GM19238 (cell line): ENCODE data around the gene SLC48A1.
"Not testable (repeated sequence)": the region's sequence is repeated elsewhere in the genome, so short reads cannot be mapped to it uniquely, and the experiment has no call there.

Source experiments
- DNase-seq: peaks from one replicate; pipeline ENCODE4 v3.0.0; 2011; ENCODE audit warnings: low spot score; ENCODE audit not compliant: insufficient read length

The SLC48A1 gene

GRCh38 chr12:47791351-47791746 lies 18.3 kb downstream of the SLC48A1 start:
- DNase-seq = no peak

- no peak for DNase-seq
These were observed 18.8 kb downstream of the SLC48A1 start for GRCh38 chr12:47791874-47792273.

GRCh38 chr12:47793015-47793681 lies 20.1 kb downstream of the SLC48A1 start:
- no peak for DNase-seq

- DNase-seq = no peak
These were observed 21.6 kb downstream of the SLC48A1 start for GRCh38 chr12:47794679-47795078.

- no peak for DNase-seq
These were observed 22.2 kb downstream of the SLC48A1 start for GRCh38 chr12:47795121-47795813.

- no peak for DNase-seq
These were observed 22.9 kb downstream of the SLC48A1 start for GRCh38 chr12:47795814-47796411.

GRCh38 chr12:47797441-47797840 lies 24.4 kb downstream of the SLC48A1 start:
- DNase-seq = peak; percentile 59

- DNase-seq = no peak
These were observed 25.4 kb downstream of the SLC48A1 start for GRCh38 chr12:47798382-47798948.

GRCh38 chr12:47799357-47799955 lies 26.4 kb downstream of the SLC48A1 start:
- no peak for DNase-seq

- no peak for DNase-seq
These were observed 27.5 kb downstream of the SLC48A1 start for GRCh38 chr12:47800582-47800981.

GRCh38 chr12:47801170-47801903 lies 28.3 kb downstream of the SLC48A1 start:
- DNase-seq = no peak

- no peak for DNase-seq
These were observed 28.8 kb downstream of the SLC48A1 start for GRCh38 chr12:47801904-47802246.

GRCh38 chr12:47802312-47802711 lies 29.3 kb downstream of the SLC48A1 start:
- no peak for DNase-seq

GRCh38 chr12:47803191-47803875 lies 30.3 kb downstream of the SLC48A1 start:
- no peak for DNase-seq

- DNase-seq = no peak
These were observed 31.1 kb downstream of the SLC48A1 start for GRCh38 chr12:47804171-47804570.

GRCh38 chr12:47805417-47805816 lies 32.4 kb downstream of the SLC48A1 start:
- DNase-seq = no peak

GRCh38 chr12:47807338-47807737 lies 34.3 kb downstream of the SLC48A1 start:
- no peak for DNase-seq

GRCh38 chr12:47808050-47808449 lies 35.0 kb downstream of the SLC48A1 start:
- DNase-seq = peak; percentile 46

- no peak for DNase-seq
These were observed 35.7 kb downstream of the SLC48A1 start for GRCh38 chr12:47808574-47809365.

GRCh38 chr12:47809518-47809917 lies 36.5 kb downstream of the SLC48A1 start:
- not testable (repeated sequence) for DNase-seq
